ENCODE measurements around the gene GPR12.
"Not testable (repeated sequence)": the region's sequence is repeated elsewhere in the genome, so short reads cannot be mapped to it uniquely, and the experiment has no call there.

The GPR12 gene

GRCh38 chr13:26747706-26748105 is 12.9 kb downstream of the GPR12 start:
- DNase-seq, result no peak

- no peak for DNase-seq
These were observed 16.6 kb downstream of the GPR12 start for GRCh38 chr13:26743971-26744370.

- peak; percentile 69 for DNase-seq
These were observed 17.8 kb downstream of the GPR12 start for GRCh38 chr13:26742691-26743358.

GRCh38 chr13:26735677-26736076 is 24.9 kb downstream of the GPR12 start:
- DNase-seq, result no peak

GRCh38 chr13:26727633-26728032 is 33.0 kb downstream of the GPR12 start:
- no peak for DNase-seq

- DNase-seq, result no peak
These were observed 33.5 kb downstream of the GPR12 start for GRCh38 chr13:26727122-26727521.

GRCh38 chr13:26726684-26727083 is 33.9 kb downstream of the GPR12 start:
- no peak for DNase-seq

- not testable (repeated sequence) for DNase-seq
These were observed 37.0 kb downstream of the GPR12 start for GRCh38 chr13:26723620-26724019.

GRCh38 chr13:26722321-26722720 is 38.3 kb downstream of the GPR12 start:
- DNase-seq, result no peak

- no peak for DNase-seq
These were observed 39.1 kb downstream of the GPR12 start for GRCh38 chr13:26721251-26722121.

GRCh38 chr13:26719356-26719945 is 41.1 kb downstream of the GPR12 start:
- no peak for DNase-seq

GRCh38 chr13:26718872-26719271 is 41.7 kb downstream of the GPR12 start:
- DNase-seq, result no peak

GRCh38 chr13:26718146-26718545 is 42.4 kb downstream of the GPR12 start:
- no peak for DNase-seq

GRCh38 chr13:26716984-26717383 is 43.6 kb downstream of the GPR12 start:
- DNase-seq, result no peak

GRCh38 chr13:26713341-26713740 is 47.2 kb downstream of the GPR12 start:
- DNase-seq, result no peak

- no peak for DNase-seq
These were observed 49.4 kb downstream of the GPR12 start for GRCh38 chr13:26711211-26711610.

GRCh38 chr13:26710166-26710565 is 50.4 kb downstream of the GPR12 start:
- DNase-seq, result no peak

- no peak for DNase-seq
These were observed 51.1 kb downstream of the GPR12 start for GRCh38 chr13:26709461-26709860.

- DNase-seq, result no peak
These were observed 52.6 kb downstream of the GPR12 start for GRCh38 chr13:26708007-26708297.

- DNase-seq, result peak; percentile 73
These were observed 53.2 kb downstream of the GPR12 start for GRCh38 chr13:26707122-26708006.

- DNase-seq, result no peak
These were observed 54.2 kb downstream of the GPR12 start for GRCh38 chr13:26706381-26706780.

GRCh38 chr13:26705536-26705935 is 55.0 kb downstream of the GPR12 start:
- no peak for DNase-seq

Data from islet precursor cell (in vitro differentiated cells).